WTC11 (cell line): ENCODE results near the gene MRPL55. TPM values are rescaled to one million over a fixed set of nuclear protein-coding genes. Genes with fewer than 3 reads are reported as not detected.

ENCODE experiments used
- ATAC-seq: fragments of 200-7000 bp; cut with Tn5 transposase; 2 replicates; pipeline ENCODE4 v1.10.0; 2021; ENCODE audit warnings: mild to moderate bottlenecking, moderate library complexity
- CTCF ChIA-PET: fragments of 300-600 bp; sonication (Branson Sonifier 250); formaldehyde crosslinking; loops from one replicate; lab custom pipeline; 2021; ENCODE audit warnings: antibody characterized with exemption; lab: Charles Lee
- POLR2A ChIA-PET: fragments of 350-600 bp; sonication (Branson Sonifier 250); formaldehyde crosslinking; loops from one replicate; lab custom pipeline; 2021; ENCODE audit warnings: antibody characterized with exemption; lab: Charles Lee
- DNase-seq: peaks from one replicate; pipeline ENCODE4 v3.0.0; 2021; ENCODE audit warnings: low spot score
- H3K27ac Mint-ChIP-seq: 2 replicates; pipeline ENCODE4 v1.8.0; 2021; ENCODE audit warnings: mixed read lengths
- H3K27me3 Mint-ChIP-seq: 2 replicates; pipeline ENCODE4 v1.8.0; 2021; ENCODE audit warnings: low read depth, mild to moderate bottlenecking, moderate library complexity, mixed read lengths
- H3K36me3 Mint-ChIP-seq: 2 replicates; pipeline ENCODE4 v1.8.0; 2021; ENCODE audit warnings: mixed read lengths
- H3K4me1 Mint-ChIP-seq: 2 replicates; pipeline ENCODE4 v1.8.0; 2022; ENCODE audit warnings: mixed read lengths
- H3K4me3 Mint-ChIP-seq: 2 replicates; pipeline ENCODE4 v1.8.0; 2021; ENCODE audit warnings: mild to moderate bottlenecking, moderate library complexity, mixed read lengths
- H3K9me3 Mint-ChIP-seq: 2 replicates; pipeline ENCODE4 v1.8.0; 2021; ENCODE audit warnings: mixed read lengths
- CREB1 ChIP-seq: sonication (generic); formaldehyde crosslinking; IDR thresholded peaks from 2 replicates; pipeline ENCODE4 v1.8.0; 2023; ENCODE audit warnings: mild to moderate bottlenecking, missing genetic modification reagents
- EMX1 ChIP-seq: fragments of 250-450 bp; sonication (Bioruptor Pico); IDR thresholded peaks from 2 replicates; pipeline ENCODE4 v1.8.0; 2021; ENCODE audit warnings: mild to moderate bottlenecking
- ETV6 ChIP-seq: sonication (generic); formaldehyde crosslinking; IDR thresholded peaks from 2 replicates; pipeline ENCODE4 v1.8.1; 2022; ENCODE audit warnings: mild to moderate bottlenecking, missing genetic modification reagents
- FOXP1 ChIP-seq: sonication (generic); formaldehyde crosslinking; IDR thresholded peaks from 2 replicates; pipeline ENCODE4 v1.8.0; 2022; ENCODE audit warnings: missing genetic modification reagents, mild to moderate bottlenecking, moderate library complexity, borderline replicate concordance
- GABPB1 ChIP-seq: sonication (generic); formaldehyde crosslinking; IDR thresholded peaks from 2 replicates; pipeline ENCODE4 v1.8.1; 2023; ENCODE audit warnings: mild to moderate bottlenecking, missing genetic modification reagents
- HMGA2 ChIP-seq: fragments of 250-450 bp; sonication (Bioruptor Pico); IDR thresholded peaks from 2 replicates; pipeline ENCODE4 v1.4.0; 2021; ENCODE audit warnings: mild to moderate bottlenecking, moderate library complexity
- IRF2 ChIP-seq: sonication (generic); formaldehyde crosslinking; IDR thresholded peaks from 2 replicates; pipeline ENCODE4 v1.8.0; 2022; ENCODE audit warnings: low read depth, missing genetic modification reagents, borderline replicate concordance
- MAX ChIP-seq: sonication (generic); formaldehyde crosslinking; IDR thresholded peaks from 2 replicates; pipeline ENCODE4 v1.8.0; 2022; ENCODE audit warnings: mild to moderate bottlenecking, missing genetic modification reagents
- PRRX2 ChIP-seq: fragments of 250-450 bp; sonication (Bioruptor Pico); IDR thresholded peaks from 2 replicates; pipeline ENCODE4 v1.8.0; 2021; ENCODE audit warnings: mild to moderate bottlenecking
- RORB ChIP-seq: fragments of 250-450 bp; sonication (Bioruptor Pico); IDR thresholded peaks from 2 replicates; pipeline ENCODE4 v1.9.0; 2021; ENCODE audit warnings: mild to moderate bottlenecking
- SP1 ChIP-seq: sonication (generic); formaldehyde crosslinking; conservative IDR thresholded peaks from 2 replicates; pipeline ENCODE4 v1.8.1; 2022; ENCODE audit warnings: missing genetic modification reagents
- ZNF121 ChIP-seq: sonication (generic); formaldehyde crosslinking; IDR thresholded peaks from 2 replicates; pipeline ENCODE4 v1.8.0; 2023; ENCODE audit warnings: missing genetic modification reagents
- ZNF423 ChIP-seq: fragments of 250-450 bp; sonication (Bioruptor Pico); IDR thresholded peaks from 2 replicates; pipeline ENCODE4 v2.1.2; 2022; ENCODE audit warnings: mild to moderate bottlenecking, moderate library complexity
- total RNA-seq: library from RNA; stranded (reverse); gene quantifications from 3 replicates; pipeline ENCODE4 v1.2.3, GENCODE V29; 2021
- TF ChIP-seq, protein P1 (sequence below): sonication (generic); formaldehyde crosslinking; IDR thresholded peaks from 2 replicates; pipeline ENCODE4 v1.8.1; 2022; ENCODE audit warnings: mild to moderate bottlenecking, missing genetic modification reagents, moderate library complexity, borderline replicate concordance
- TF ChIP-seq, protein P2 (sequence below): sonication (generic); formaldehyde crosslinking; IDR thresholded peaks from 2 replicates; pipeline ENCODE4 v1.8.1; 2023; ENCODE audit warnings: mild to moderate bottlenecking, missing genetic modification reagents, moderate library complexity
- TF ChIP-seq, protein P3 (sequence below): sonication (generic); formaldehyde crosslinking; IDR thresholded peaks from 2 replicates; pipeline ENCODE4 v1.8.0; 2023; ENCODE audit warnings: missing genetic modification reagents
- TF ChIP-seq, protein P4 (sequence below): fragments of 250-450 bp; sonication (Bioruptor Pico); IDR thresholded peaks from 2 replicates; pipeline ENCODE4 v1.9.0; 2021; ENCODE audit warnings: moderate library complexity, mild to moderate bottlenecking, inconsistent platforms, borderline replicate concordance
- TF ChIP-seq, protein P5 (sequence below): sonication (generic); formaldehyde crosslinking; IDR thresholded peaks from 2 replicates; pipeline ENCODE4 v1.8.1; 2023; ENCODE audit warnings: mild to moderate bottlenecking, missing genetic modification reagents
- TF ChIP-seq, protein P6 (sequence below): fragments of 250-450 bp; sonication (Bioruptor Pico); IDR thresholded peaks from 2 replicates; pipeline ENCODE4 v2.1.2; 2022; ENCODE audit warnings: mild to moderate bottlenecking, moderate library complexity
- TF ChIP-seq, protein P7 (sequence below): fragments of 250-450 bp; sonication (Bioruptor Pico); IDR thresholded peaks from 2 replicates; pipeline ENCODE4 v1.8.0; 2021; ENCODE audit warnings: mild to moderate bottlenecking
- TF ChIP-seq, protein P8 (sequence below): fragments of 250-450 bp; sonication (Bioruptor Pico); IDR thresholded peaks from 2 replicates; pipeline ENCODE4 v1.9.0; 2021; ENCODE audit warnings: mild to moderate bottlenecking, borderline replicate concordance

The MRPL55 gene
- total RNA-seq, 1 experiment from 2014 or later, result 66.9 TPM

DNA sequence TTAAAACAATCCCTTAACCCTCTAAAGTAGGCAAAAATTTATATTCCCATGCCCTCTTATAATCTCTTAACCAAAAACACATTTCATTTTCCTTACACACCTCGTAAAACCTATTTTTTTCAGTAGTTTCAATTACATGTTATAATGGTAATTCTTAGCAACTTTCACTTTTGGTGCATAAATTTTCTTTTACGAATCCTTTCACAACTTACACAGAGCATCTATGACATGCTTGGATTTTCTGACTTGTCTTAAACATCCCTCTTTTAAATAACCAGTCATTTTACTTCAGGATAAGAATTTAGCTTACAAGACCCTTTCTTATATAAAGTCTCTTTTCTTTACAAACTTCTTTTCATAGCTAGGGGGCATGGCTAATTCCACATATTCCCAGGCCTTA is 8.9 kb upstream of the MRPL55 start:
- Mint-ChIP-seq H3K27me3 (peaks cover 39% of the 10 kb centered on the region), H3K27ac (no peak overlapping the region), H3K9me3 (peaks cover 48% of the 10 kb centered on the region), H3K4me1 (no peaks in the 10 kb centered on the region), H3K4me3 (no peak overlapping the region), H3K36me3 (peaks cover 20% of the 10 kb centered on the region)
- CTCF ChIA-PET, result no interaction called here
- POLR2A ChIA-PET, result no interaction called here
- DNase-seq (no peak), ATAC-seq (no peak)
- TF ChIP-seq ETV6 (CRISPR knock-in tag), result no peak
- no peak for TF ChIP-seq EMX1 (CRISPR knock-in tag)
- no peak for TF ChIP-seq ZNF423 (CRISPR knock-in tag)
- TF ChIP-seq IRF2, result no peak
- TF ChIP-seq, protein P1, sequence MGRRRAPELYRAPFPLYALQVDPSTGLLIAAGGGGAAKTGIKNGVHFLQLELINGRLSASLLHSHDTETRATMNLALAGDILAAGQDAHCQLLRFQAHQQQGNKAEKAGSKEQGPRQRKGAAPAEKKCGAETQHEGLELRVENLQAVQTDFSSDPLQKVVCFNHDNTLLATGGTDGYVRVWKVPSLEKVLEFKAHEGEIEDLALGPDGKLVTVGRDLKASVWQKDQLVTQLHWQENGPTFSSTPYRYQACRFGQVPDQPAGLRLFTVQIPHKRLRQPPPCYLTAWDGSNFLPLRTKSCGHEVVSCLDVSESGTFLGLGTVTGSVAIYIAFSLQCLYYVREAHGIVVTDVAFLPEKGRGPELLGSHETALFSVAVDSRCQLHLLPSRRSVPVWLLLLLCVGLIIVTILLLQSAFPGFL (CRISPR knock-in tag), result no peak
- TF ChIP-seq RORB, result no peak
- TF ChIP-seq ZNF121 (CRISPR knock-in tag), result no peak
- no peak for TF ChIP-seq HMGA2 (CRISPR knock-in tag)
- TF ChIP-seq MAX (CRISPR knock-in tag), result no peak

DNA sequence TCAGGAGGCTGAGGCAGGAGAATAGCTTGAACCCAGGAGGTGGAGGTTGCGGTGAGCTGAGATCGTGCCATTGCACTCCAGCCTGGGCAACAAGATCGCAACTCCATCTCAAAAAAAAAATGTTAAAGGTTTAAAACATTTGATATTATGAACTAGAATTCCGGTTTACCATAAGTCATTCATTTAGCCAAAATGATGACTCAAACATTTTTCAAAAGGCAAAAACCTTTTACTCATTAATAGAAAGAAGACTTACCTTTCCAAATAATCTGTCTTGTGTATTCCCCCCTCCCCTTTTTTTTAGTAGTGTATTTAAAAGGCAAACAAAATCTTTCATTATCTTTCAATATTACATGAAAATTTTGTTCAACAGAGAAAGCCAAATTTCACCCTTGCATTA is 8.2 kb upstream of the MRPL55 start:
- DNase-seq (no peak), ATAC-seq (no peak)
- H3K27me3 Mint-ChIP-seq, result peaks cover 36% of the 10 kb centered on the region
- POLR2A ChIA-PET, result no interaction called here
- no peak overlapping the region for H3K4me3 Mint-ChIP-seq
- no peak overlapping the region for H3K27ac Mint-ChIP-seq
- peaks cover 20% of the 10 kb centered on the region for H3K36me3 Mint-ChIP-seq
- no peaks in the 10 kb centered on the region for H3K4me1 Mint-ChIP-seq
- TF ChIP-seq, protein P1 (CRISPR knock-in tag), result no peak
- TF ChIP-seq, protein P2, sequence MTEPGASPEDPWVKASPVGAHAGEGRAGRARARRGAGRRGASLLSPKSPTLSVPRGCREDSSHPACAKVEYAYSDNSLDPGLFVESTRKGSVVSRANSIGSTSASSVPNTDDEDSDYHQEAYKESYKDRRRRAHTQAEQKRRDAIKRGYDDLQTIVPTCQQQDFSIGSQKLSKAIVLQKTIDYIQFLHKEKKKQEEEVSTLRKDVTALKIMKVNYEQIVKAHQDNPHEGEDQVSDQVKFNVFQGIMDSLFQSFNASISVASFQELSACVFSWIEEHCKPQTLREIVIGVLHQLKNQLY, result no peak
- TF ChIP-seq HMGA2 (CRISPR knock-in tag) (no peak), GABPB1 (CRISPR knock-in tag) (no peak), PRRX2 (CRISPR knock-in tag) (no peak), CREB1 (no peak), ZNF423 (CRISPR knock-in tag) (no peak), FOXP1 (CRISPR knock-in tag) (no peak), SP1 (no peak), EMX1 (CRISPR knock-in tag) (no peak)
- TF ChIP-seq, protein P3, sequence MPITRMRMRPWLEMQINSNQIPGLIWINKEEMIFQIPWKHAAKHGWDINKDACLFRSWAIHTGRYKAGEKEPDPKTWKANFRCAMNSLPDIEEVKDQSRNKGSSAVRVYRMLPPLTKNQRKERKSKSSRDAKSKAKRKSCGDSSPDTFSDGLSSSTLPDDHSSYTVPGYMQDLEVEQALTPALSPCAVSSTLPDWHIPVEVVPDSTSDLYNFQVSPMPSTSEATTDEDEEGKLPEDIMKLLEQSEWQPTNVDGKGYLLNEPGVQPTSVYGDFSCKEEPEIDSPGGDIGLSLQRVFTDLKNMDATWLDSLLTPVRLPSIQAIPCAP (CRISPR knock-in tag), result no peak
- TF ChIP-seq, protein P4, sequence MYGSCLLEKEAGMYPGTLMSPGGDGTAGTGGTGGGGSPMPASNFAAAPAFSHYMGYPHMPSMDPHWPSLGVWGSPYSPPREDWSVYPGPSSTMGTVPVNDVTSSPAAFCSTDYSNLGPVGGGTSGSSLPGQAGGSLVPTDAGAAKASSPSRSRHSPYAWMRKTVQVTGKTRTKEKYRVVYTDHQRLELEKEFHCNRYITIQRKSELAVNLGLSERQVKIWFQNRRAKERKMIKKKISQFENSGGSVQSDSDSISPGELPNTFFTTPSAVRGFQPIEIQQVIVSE, result no peak
- TF ChIP-seq, protein P5, sequence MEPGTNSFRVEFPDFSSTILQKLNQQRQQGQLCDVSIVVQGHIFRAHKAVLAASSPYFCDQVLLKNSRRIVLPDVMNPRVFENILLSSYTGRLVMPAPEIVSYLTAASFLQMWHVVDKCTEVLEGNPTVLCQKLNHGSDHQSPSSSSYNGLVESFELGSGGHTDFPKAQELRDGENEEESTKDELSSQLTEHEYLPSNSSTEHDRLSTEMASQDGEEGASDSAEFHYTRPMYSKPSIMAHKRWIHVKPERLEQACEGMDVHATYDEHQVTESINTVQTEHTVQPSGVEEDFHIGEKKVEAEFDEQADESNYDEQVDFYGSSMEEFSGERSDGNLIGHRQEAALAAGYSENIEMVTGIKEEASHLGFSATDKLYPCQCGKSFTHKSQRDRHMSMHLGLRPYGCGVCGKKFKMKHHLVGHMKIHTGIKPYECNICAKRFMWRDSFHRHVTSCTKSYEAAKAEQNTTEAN (CRISPR knock-in tag), result no peak
- TF ChIP-seq, protein P6, sequence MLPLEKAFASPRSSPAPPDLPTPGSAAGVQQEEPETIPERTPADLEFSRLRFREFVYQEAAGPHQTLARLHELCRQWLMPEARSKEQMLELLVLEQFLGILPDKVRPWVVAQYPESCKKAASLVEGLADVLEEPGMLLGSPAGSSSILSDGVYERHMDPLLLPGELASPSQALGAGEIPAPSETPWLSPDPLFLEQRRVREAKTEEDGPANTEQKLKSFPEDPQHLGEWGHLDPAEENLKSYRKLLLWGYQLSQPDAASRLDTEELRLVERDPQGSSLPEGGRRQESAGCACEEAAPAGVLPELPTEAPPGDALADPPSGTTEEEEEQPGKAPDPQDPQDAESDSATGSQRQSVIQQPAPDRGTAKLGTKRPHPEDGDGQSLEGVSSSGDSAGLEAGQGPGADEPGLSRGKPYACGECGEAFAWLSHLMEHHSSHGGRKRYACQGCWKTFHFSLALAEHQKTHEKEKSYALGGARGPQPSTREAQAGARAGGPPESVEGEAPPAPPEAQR, result no peak
- TF ChIP-seq, protein P7, sequence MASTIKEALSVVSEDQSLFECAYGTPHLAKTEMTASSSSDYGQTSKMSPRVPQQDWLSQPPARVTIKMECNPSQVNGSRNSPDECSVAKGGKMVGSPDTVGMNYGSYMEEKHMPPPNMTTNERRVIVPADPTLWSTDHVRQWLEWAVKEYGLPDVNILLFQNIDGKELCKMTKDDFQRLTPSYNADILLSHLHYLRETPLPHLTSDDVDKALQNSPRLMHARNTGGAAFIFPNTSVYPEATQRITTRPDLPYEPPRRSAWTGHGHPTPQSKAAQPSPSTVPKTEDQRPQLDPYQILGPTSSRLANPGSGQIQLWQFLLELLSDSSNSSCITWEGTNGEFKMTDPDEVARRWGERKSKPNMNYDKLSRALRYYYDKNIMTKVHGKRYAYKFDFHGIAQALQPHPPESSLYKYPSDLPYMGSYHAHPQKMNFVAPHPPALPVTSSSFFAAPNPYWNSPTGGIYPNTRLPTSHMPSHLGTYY, result no peak
- TF ChIP-seq, protein P8, sequence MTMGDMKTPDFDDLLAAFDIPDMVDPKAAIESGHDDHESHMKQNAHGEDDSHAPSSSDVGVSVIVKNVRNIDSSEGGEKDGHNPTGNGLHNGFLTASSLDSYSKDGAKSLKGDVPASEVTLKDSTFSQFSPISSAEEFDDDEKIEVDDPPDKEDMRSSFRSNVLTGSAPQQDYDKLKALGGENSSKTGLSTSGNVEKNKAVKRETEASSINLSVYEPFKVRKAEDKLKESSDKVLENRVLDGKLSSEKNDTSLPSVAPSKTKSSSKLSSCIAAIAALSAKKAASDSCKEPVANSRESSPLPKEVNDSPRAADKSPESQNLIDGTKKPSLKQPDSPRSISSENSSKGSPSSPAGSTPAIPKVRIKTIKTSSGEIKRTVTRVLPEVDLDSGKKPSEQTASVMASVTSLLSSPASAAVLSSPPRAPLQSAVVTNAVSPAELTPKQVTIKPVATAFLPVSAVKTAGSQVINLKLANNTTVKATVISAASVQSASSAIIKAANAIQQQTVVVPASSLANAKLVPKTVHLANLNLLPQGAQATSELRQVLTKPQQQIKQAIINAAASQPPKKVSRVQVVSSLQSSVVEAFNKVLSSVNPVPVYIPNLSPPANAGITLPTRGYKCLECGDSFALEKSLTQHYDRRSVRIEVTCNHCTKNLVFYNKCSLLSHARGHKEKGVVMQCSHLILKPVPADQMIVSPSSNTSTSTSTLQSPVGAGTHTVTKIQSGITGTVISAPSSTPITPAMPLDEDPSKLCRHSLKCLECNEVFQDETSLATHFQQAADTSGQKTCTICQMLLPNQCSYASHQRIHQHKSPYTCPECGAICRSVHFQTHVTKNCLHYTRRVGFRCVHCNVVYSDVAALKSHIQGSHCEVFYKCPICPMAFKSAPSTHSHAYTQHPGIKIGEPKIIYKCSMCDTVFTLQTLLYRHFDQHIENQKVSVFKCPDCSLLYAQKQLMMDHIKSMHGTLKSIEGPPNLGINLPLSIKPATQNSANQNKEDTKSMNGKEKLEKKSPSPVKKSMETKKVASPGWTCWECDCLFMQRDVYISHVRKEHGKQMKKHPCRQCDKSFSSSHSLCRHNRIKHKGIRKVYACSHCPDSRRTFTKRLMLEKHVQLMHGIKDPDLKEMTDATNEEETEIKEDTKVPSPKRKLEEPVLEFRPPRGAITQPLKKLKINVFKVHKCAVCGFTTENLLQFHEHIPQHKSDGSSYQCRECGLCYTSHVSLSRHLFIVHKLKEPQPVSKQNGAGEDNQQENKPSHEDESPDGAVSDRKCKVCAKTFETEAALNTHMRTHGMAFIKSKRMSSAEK (CRISPR knock-in tag), result no peak
- CTCF ChIA-PET, result no interaction called here
- H3K9me3 Mint-ChIP-seq, result peaks cover 48% of the 10 kb centered on the region
